Small intestine (tissue), 7 donors: Measurements from ENCODE around the gene PRELID3B. TPM values are rescaled to one million over a fixed set of nuclear protein-coding genes. Genes with fewer than 3 reads are reported as not detected.

ENCODE experiments used
- DNase-seq, 2 donors: peaks; one replicate each; pipeline versions ENCODE4 v3.0.0 to v3.0.0-alpha.2; 2013
- FAIRE-seq: peaks from 2 replicates; lab custom pipeline; 2012; peaks lifted over from hg19 to GRCh38; lab: Jason Lieb, UNC
- H3K27ac ChIP-seq, 3 donors: one replicate each; pipeline ENCODE4 v1.5.1; 2013; ENCODE audit warnings: low read length in 2 of 3, mild to moderate bottlenecking in 2 of 3, control low read depth in 1 of 3, inconsistent platforms in 1 of 3, low read depth in 1 of 3, moderate library complexity in 1 of 3
- H3K27me3 ChIP-seq, 3 donors: one replicate each; pipeline ENCODE4 v1.6.1; 2013; ENCODE audit warnings: low read length in 3 of 3, inconsistent platforms in 1 of 3; ENCODE audit not compliant: control insufficient read depth in 3 of 3, insufficient read depth in 3 of 3
- H3K36me3 ChIP-seq, 3 donors: one replicate each; pipeline ENCODE4 v1.6.1; 2013; ENCODE audit warnings: low read length in 3 of 3, inconsistent platforms in 1 of 3, low read depth in 1 of 3, mild to moderate bottlenecking in 1 of 3, moderate library complexity in 1 of 3; ENCODE audit not compliant: control insufficient read depth in 3 of 3, insufficient read depth in 2 of 3
- H3K4me1 ChIP-seq, 3 donors: one replicate each; pipeline ENCODE4 v1.6.1; 2013; ENCODE audit warnings: low read length in 2 of 3, inconsistent platforms in 1 of 3, low read depth in 1 of 3, mild to moderate bottlenecking in 1 of 3, moderate library complexity in 1 of 3; ENCODE audit not compliant: control insufficient read depth in 3 of 3, insufficient read depth in 2 of 3
- H3K4me3 ChIP-seq, 3 donors: one replicate each; pipeline ENCODE4 v1.5.1; 2013; ENCODE audit warnings: low read length in 3 of 3, control low read depth in 1 of 3, inconsistent platforms in 1 of 3, low read depth in 1 of 3, mild to moderate bottlenecking in 1 of 3, moderate library complexity in 1 of 3
- H3K9me3 ChIP-seq, 2 donors: one replicate each; pipeline ENCODE4 v1.6.1; 2013; ENCODE audit warnings: low read depth in 1 of 2, low read length in 1 of 2; ENCODE audit not compliant: control insufficient read depth in 2 of 2, insufficient read depth in 1 of 2
- WGBS, 3 donors: extraction: QIAGEN DNeasy Blood & Tissue Kit; methylation state at CpG; one replicate each; pipeline ENCODE4 v1.1.7; 2013; 5-methylcytosine and 5-hydroxymethylcytosine counted together
- polyA plus RNA-seq, 4 donors: library from polyadenylated mRNA; stranded (reverse) in 3 of 4; unstranded in 1 of 4; fragments of 200-250 nt in 3 of 4; fragments of 120-200 nt in 1 of 4; gene quantifications; one replicate each; pipeline versions ENCODE4 v1.2.1 to v1.2.3, GENCODE V29; 2013
- donor health status: healthy with polysubstance abuse.
- donor health status: control.
- donor health status: control.
- donor health status: Bipolar disorder and iron deficiency.
- donor health status: healthy.

Gene PRELID3B
- polyA plus RNA-seq, 4 donors: 66.0 to 120 (median 94.3) TPM

- H3K9me3 ChIP-seq: no peaks in the 10 kb centered on the region
- H3K4me3 ChIP-seq: peak overlapping the region; percentile 15 to 87 (median 61)
- FAIRE-seq (no peak), DNase-seq (peak in 1 of 2 donors; percentile 18)
- H3K4me1 ChIP-seq: peaks cover 4 to 20% (median 4%) of the 10 kb centered on the region in 3 donors
- no peaks in the 10 kb centered on the region for H3K27me3 ChIP-seq
- H3K27ac ChIP-seq: peak overlapping the region in 2 of 3 donors; percentile 17 to 87
- 80 to 91% (median 85%) methylated on average over 23 to 24 of the region's 24 CpGs for WGBS, 3 donors
- peaks cover 0 to 19% (median 2%) of the 10 kb centered on the region in 3 donors for H3K36me3 ChIP-seq
These were observed 34.7 kb downstream of the PRELID3B start for GRCh38 chr20:59007665-59008511.

- Histone ChIP-seq H3K4me3 (peak within 1 kb of the TSS; percentile 61 to 87 (median 67)), H3K27me3 (no peaks in the 10 kb centered on the region), H3K27ac (peak within 1 kb of the TSS; percentile 12 to 98 (median 87)), H3K4me1 (peaks cover 4 to 20% (median 4%) of the 10 kb centered on the region in 3 donors), H3K9me3 (no peaks in the 10 kb centered on the region), H3K36me3 (peaks cover 0 to 27% (median 2%) of the 10 kb centered on the region in 3 donors)
- 4 to 6% (median 4%) methylated on average over 45 to 82 of the region's 82 CpGs for WGBS, 3 donors
- no peak for FAIRE-seq
- peak; percentile 84 to 86 for DNase-seq
These were observed 35.5 kb downstream of the PRELID3B start, which contains the start of gene CTSZ for GRCh38 chr20:59006864-59007664. TSS of gene CTSZ (minus strand) at chr20:59007254. CDS start at chr20:59007128, 126 bp downstream.

GRCh38 chr20:59006167-59006863 is 36.3 kb downstream of the PRELID3B start:
- Histone ChIP-seq H3K4me1 (peaks cover 2 to 20% (median 4%) of the 10 kb centered on the region in 3 donors), H3K9me3 (no peaks in the 10 kb centered on the region), H3K27me3 (no peaks in the 10 kb centered on the region), H3K36me3 (peaks cover 0 to 34% (median 2%) of the 10 kb centered on the region in 3 donors), H3K27ac (peak overlapping the region; percentile 12 to 98 (median 87)), H3K4me3 (peak overlapping the region; percentile 61 to 87 (median 67))
- FAIRE-seq: no peak
- DNase-seq: peak in 1 of 2 donors; percentile 42
- 10 to 28% (median 21%) methylated on average over 27 to 29 of the region's 29 CpGs for WGBS, 3 donors

DNA sequence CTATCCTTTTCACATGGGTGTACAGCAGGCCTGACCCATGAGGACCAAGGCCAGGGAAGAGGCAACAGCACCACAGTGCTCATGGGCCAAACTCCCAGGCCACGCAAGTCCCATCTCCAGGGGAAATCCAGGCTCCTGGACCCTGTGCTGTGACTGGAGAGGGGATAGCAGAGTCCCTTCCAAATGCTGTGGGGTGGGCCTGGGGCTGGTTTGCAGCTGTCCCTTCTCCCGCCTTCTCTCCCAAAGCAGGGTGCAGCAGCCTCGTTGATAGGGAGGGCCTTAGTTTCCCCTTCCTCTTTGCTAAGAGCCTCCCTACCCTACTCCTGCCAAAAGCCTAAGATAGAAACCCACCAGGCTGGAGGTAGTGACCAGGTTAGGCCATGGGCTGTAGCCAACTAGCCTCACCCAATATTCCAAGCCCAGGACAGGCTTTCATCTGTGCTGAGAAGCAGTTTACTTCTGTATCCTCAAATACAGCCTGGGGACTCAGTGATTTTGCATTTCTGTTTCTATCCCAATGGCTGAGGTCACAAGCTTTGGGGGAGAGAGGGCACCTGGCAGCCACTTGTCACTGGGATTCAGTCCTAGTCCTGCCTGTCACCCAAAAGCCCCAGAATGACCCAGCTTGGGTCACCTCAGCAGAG is 36.9 kb downstream of the PRELID3B start:
- H3K27me3 ChIP-seq: no peaks in the 10 kb centered on the region
- H3K27ac ChIP-seq: peak overlapping the region in 2 of 3 donors; percentile 87 to 98
- H3K36me3 ChIP-seq: peaks cover 0 to 41% (median 2%) of the 10 kb centered on the region in 3 donors
- peak overlapping the region; percentile 61 to 87 (median 67) for H3K4me3 ChIP-seq
- FAIRE-seq (no peak), DNase-seq (no peak)
- no peaks in the 10 kb centered on the region for H3K9me3 ChIP-seq
- 54 to 65% (median 58%) methylated on average over 3 of the region's 3 CpGs for WGBS, 3 donors
- H3K4me1 ChIP-seq: peaks cover 2 to 20% (median 4%) of the 10 kb centered on the region in 3 donors

- Histone ChIP-seq H3K36me3 (peaks cover 0 to 45% (median 6%) of the 10 kb centered on the region in 3 donors), H3K27ac (peak overlapping the region in 2 of 3 donors; percentile 87 to 98), H3K27me3 (no peaks in the 10 kb centered on the region), H3K4me1 (peaks cover 2 to 20% (median 4%) of the 10 kb centered on the region in 3 donors), H3K9me3 (no peaks in the 10 kb centered on the region), H3K4me3 (peak overlapping the region in 2 of 3 donors; percentile 23 to 87)
- peak; percentile 58 to 94 for DNase-seq
- no peak for FAIRE-seq
- 16 to 32% (median 26%) methylated on average over 17 of the region's 17 CpGs for WGBS, 3 donors
These were observed 37.6 kb downstream of the PRELID3B start for GRCh38 chr20:59004763-59005522.

DNA sequence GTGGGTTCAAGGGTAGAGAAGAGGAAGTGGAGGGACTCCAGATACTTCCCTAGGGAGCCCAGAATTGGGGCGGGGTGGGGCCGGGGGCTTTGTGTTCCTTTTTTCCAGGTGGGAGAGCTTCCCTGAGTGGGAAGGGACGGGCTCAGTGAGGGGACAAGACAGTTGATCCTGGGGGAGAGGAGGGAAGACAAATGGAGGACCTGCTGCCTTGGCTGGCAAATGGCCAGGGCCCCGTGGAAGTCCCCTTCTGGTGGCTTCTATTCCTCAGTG is 38.2 kb downstream of the PRELID3B start:
- DNase-seq (no peak), FAIRE-seq (no peak)
- Histone ChIP-seq H3K4me1 (peaks cover 2 to 20% (median 4%) of the 10 kb centered on the region in 3 donors), H3K27me3 (no peaks in the 10 kb centered on the region), H3K27ac (peak overlapping the region in 2 of 3 donors; percentile 52 to 87), H3K36me3 (peaks cover 0 to 48% (median 7%) of the 10 kb centered on the region in 3 donors), H3K4me3 (peak overlapping the region in 1 of 3 donors; percentile 87), H3K9me3 (no peaks in the 10 kb centered on the region)
- WGBS, 3 donors: 37 to 51% (median 46%) methylated on average over 4 of the region's 4 CpGs

- Histone ChIP-seq H3K9me3 (no peaks in the 10 kb centered on the region), H3K36me3 (peaks cover 0 to 52% (median 9%) of the 10 kb centered on the region in 3 donors), H3K4me3 (no peak overlapping the region), H3K27me3 (no peaks in the 10 kb centered on the region), H3K27ac (peak overlapping the region in 1 of 3 donors; percentile 87), H3K4me1 (peaks cover 2 to 20% (median 4%) of the 10 kb centered on the region in 3 donors)
- no peak for FAIRE-seq
- whole genome bisulfite sequencing, 3 donors: 83 to 86% (median 84%) methylated on average over 16 of the region's 16 CpGs
- no peak for DNase-seq
These were observed 38.6 kb downstream of the PRELID3B start for GRCh38 chr20:59003836-59004492.
